Fibroblast of peridontal ligament (primary cell): ENCODE results near the gene EGR4.

Source experiments
- DNase-seq: peaks from one replicate; pipeline ENCODE4 v3.0.0-alpha.2; 2010; ENCODE audit errors: extremely low read depth

EGR4 gene

DNA sequence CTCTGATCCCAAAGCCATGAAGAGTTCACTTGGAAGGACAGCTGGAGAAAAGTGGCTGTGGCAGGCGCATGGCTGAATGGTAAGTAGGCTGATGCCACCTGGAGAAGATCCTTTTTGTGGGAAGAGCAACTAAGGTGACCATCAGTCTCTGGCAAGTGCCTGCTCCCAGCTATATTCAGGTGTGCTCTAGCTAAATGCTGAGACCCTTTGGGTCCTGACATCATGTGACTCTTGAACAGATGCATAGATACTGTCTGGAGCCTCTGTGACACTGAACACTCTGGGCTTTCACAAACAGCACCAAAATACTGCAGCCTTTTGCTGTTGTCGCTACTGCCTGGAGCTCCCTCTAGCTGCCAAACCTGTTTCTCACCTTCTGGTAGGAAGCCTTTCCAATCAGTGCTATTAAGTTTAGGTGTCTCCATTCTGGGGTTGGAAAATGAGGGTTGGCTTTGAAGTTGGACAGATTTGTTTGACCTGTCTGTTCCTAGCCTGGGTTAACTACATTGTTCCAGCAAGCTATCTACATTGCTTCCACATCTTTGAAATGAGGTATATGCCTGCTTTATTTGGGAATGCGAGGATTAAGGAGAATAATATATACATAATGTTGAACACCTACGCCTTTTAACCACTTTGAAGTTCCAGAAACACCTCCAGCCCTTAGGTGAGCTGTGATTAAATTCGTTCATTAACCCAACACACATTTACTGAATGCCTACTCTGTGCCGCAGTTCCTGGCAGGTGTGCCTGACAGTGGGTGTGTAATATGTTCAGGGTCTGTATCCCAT lies 3.1 kb downstream of the EGR4 start:
- DNase-seq, result peak; percentile 13

DNA sequence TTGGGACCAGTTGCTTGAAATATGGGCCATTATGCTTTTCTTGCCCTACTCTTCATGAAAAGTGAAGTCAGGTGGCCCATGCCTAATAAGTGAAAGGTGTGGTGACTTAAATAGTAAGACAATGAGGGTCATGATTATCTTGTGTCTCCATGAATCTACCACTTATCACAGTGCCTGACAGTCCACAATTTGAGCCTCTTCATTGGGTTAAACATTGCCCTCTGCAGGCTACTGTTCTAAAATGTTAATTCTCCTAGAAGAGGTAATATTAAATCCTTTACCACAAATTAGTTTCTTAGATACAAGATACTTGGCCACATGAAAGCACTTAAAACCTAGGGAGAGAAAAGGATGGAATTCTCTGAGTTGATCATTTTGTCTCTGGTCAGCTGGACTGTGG lies 4.0 kb downstream of the EGR4 start:
- no peak for DNase-seq

DNA sequence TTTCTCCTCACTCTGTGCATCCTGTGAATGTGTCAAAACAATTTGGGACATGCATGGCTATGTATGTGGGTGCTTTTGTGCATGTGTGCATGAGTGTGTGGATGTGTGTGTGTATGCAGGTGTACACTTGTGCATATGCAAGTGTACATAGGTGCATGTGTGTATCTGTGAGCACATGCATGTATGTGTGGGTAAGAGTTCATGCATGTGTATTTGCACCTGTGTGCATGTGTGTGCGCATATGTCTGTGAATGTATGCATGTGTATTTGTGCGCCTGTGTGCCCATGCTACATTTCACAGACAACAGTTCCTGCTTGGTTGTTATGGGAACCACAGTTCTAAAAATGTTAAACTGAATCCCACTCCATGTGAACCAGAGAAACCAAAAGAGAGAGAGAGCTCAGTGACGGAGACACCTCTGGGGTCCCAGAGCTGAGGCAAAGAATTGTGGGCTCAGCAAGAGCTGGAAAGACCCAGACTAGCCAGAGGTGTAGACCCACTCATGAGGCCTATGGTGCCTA lies 7.2 kb downstream of the EGR4 start:
- no peak for DNase-seq

DNA sequence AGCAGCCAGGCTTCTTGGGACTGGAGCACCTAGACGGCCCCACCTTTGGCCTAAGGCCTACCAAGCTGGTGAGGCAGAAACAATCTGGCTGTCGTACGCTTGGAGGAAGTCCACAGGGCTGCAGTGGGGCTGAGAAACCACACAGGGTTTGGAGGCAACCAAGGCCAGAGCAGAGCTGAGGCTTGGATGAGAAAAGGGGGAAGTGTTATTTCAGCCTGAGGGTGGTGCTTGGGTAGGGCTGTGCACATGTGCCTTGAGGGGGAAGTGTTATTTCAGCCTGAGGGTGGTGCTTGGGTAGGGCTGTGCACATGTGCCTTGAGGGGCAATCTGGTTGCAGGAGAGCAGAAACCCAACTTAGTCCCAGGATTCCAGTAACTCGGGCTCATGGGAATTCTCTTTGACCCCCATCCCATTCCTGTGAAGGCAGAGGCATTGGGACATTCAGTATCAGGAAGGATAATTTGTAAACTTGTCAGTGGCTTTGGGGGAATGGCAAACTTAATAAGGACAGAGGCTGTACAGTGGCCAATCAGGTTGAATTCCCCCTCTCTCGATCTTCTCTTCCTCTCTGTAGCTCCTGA lies 8.1 kb downstream of the EGR4 start:
- no peak for DNase-seq

DNA sequence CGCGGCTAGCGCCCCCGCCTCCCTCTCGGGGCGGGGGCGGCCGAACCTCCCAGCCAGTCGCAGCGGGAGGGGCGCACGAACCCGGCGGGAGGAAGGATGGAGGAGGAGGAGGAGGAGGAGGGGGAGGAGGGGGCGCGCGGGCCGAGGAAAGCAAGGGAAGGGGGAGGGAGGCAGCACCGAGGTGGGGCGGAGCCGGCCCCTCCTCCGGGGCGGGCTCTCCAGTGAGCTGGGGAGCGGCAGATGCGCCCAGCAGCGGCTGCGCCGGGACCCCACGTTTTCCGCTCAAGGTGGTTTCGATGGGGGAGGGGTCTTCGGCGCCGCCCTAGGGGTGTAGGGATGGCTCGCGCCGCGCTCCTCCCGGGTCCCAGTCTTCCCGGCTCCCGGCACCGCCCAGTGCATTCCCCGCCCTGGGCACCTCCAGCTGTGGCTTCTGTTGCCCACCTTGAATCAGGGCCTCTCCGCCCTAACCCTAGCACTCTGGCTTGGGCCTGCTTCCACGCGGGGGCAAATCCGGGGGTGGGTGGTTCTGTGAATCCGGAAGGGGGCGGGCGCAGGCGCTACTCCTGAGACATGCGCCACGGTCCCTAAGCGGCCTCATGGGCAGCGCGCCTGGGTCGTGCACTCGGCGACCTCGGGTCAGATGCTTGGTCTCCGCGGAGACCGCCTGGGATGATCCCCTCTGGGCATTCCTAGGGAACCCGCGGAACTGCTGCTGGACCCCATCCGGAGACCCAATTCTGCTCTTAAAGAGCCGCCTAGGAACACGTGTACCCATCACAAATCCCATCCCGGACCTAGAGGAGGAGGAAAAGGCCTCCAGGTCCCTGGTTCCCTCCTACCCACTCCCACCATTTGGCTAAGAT lies 8.8 kb downstream of the EGR4 start, which contains the start of gene FBXO41:
FBXO41 (minus strand) TSS at position 183 of the 863 bp plus-strand sequence. CDS start 14,848 bp downstream, outside the sequence.
- no peak for DNase-seq

DNA sequence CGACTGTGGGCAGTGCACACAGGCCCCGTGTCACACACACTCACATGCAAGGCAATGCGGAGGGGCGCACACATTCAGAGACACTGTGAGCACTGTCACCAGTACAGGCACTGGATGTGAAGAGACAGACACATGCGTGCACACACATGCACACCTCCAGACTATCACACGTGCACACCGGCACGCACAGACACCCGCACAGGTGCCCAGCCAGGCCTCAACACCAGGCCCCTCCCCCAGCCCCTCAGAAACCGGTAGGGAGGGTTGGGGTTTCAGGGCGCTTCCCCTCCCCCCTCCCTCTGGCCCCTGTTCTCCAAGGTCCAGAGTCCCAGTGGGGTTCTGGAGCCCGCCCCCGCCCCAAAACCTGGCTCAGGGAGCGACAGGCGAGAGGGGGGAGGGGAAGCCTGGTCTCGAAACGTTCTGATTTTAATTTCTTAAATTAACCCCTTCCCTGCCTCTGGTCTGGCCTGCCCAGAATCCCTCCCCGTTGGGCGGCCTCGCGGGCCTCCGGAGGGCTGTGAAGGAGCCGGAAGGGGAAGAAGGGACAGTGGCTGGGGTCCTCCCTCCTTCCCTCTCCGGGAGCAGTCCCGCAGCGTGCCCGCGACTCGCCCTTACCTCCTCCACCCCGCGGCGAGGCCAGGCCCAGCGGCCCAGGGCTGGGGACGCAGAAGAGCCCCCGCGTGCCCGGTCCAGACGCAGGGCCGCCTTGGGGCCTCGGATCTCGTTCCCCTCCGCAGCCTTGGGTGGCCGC lies 9.6 kb downstream of the EGR4 start:
- no peak for DNase-seq

DNA sequence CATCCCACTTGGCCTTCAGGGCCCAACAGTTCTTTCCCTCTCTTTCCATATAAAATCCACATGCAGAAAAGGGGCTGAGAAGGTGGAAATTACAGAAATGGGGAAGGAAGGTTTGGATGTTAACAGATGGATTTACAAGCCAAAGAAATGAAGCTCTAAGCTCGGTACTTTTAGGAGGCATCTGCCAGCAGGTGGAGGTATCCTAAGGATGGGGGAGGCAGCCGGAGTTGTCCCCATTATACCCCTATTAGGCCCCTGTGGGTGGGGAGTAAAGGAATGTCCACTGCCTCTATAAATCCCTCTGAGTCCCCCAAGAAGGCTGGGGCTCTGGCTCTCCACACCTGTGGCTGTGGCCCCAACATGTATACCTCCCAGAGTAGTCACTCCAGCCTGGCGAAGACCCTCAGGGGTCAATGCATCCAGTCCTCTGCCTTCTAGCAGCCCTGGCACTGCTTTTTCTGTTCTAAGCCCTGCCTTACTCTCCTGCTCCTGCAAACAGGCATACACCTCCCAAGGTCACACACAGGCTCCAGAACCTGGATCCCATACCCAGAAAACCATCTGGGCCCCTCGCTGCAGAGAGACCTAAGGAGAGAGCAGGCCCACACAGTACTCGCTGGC lies 10.3 kb downstream of the EGR4 start:
- DNase-seq, result no peak

DNA sequence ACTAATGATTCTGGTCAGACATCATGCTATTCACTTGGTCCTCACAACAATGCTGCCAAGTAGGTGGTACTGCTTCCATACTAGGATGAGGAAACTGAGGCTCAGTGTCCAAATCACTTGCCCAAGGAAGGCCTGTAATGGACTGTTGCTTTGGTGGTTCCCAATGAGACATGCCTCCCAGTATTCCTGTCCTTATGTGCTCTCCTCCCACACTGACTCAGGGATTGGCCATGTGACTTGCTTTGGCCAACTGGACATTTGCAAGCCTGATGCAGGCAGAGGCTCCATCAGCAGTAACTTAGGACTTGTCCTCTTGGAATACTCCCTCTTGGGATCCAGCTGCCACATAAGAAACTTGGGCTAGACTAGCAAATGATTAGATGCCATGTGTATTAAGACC lies 12.1 kb downstream of the EGR4 start:
- DNase-seq, result no peak

DNA sequence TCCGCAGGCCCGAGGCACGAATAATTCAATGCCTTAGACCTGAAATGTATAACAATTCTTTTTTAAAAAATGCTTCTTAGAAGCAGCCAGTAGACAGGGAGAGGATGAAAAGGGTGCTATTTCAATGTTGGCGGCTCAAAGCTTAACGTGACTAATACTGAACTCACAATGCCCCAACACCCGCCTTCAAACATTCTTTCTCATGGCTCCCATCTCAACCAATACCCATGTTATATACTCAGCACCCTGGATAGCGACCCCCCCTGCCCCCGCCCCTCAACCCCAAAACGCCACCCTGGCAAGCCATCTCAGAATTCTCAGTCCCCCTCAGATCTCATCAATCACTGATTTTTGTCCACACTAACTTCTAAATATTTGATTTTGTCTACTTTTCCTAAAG lies 13.5 kb downstream of the EGR4 start:
- DNase-seq, result no peak

DNA sequence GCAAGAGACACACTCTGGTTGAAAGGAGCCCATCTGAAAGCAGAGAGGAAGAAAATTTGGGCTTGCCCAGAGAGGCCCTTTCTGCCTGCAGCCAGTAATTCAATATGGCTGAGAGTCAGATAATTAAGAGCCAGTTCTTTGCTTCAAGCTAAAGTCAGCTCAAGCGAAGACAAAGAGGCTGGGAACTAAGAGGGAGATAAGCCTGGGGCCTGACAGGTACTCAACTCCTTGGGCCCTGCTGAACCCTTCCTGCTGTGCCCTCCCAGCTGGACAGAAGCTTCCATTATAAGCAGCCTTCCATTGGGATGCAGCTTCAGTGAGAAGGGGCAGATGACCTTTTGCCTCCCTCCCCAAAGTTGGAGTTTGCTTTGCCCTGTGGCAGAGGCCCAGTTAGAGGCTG lies 21.1 kb downstream of the EGR4 start:
- DNase-seq, result no peak

DNA sequence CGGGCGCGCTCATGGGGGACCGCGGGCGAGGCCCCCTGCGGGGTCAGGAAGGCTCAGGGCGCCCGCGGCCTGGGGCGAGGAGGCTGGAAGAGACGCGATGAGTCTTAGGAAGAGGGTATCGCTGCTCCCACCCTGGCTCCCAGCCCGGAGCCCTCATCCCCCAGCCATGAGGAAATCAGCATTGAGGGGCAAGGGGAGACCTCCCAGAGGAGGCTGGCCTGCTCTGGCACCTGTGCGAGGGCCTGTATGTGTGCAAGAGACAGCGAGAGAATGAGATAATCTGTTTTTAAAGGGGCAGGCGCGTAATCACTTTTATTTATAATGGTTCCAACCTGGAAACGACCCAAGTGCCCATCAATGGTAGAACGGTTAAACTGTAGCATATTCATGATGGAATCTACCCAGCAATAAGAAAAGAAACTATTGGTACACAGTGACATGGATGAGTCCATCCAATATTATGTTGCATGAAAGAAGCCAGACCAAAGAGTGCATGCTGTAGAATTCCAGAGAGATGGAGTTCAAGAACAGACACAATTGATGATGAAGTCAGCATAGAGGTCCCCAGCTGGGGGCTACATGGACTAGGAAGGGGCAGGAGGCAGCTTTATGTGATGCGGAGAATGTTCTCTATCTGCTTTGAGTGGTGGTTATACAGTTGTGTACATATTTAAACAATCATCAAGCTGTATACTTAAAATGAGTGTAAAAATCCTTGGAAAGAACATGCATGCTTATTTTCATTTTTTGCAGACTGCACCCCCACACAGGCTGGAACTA lies 23.5 kb downstream of the EGR4 start:
- DNase-seq, result no peak

DNA sequence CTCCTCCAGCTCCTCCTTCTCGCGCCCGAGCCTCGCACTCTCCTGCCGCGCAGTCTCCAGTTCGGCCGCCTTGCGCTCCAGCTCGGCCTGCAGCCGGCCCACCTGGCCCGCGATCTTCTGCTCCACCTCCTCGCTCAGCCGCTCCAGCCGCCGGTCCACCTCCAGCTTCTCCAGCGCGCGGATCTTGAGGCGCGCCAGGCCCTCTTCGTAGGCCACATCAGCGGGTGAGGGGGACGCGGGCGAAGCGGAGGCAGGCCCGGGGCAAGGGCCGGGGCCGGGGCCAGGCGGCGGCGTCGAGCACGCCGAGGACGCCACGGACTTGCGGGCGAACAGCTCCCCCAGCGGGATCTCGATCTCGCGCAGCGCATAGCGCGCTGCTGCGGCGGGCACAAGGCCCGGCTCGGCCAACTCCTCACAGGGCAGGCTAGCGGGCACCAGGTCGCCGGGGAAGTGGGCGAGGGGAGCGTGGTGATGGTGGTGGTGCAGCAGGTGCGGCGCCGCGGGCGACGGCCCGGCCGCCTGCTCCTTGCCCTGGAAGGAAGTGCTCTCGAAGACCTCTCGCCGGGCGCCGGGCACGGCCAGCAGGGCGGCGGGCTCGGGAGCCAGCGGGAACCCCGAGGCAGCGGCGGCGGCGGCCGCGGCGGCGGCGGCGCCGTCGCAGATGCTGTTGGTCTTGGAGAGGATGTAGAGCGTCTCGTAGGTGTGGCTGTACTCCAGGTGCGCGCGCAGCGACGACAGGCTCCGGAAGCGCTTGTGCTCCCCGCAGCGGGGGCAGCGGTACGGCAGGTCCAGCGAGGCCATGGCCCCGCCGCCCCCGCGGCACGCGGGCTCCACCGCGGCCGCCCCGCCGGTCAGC lies 24.3 kb downstream of the EGR4 start:
- DNase-seq, result no peak

DNA sequence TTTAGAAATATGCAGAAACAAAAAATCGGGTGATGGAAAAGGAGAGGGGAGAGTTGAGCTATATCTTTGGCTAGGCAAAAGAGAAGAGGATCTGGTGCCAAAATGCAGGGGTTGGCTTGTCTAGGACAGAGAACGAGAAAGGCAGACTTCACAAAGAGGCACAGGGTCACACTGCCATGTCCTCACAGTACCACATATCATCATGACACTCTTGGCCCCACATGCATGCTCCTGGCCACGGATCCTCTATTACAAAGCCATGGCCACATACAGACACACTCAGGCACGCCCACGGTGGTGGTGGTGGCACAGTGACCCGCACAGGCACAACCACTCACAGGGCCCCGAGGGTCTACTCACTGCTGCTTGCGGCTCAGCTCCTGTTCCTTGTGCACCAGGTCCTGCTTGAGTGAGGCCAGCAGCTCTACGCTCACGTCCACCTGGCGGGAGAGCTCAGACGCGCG lies 24.9 kb downstream of the EGR4 start:
- DNase-seq, result no peak

DNA sequence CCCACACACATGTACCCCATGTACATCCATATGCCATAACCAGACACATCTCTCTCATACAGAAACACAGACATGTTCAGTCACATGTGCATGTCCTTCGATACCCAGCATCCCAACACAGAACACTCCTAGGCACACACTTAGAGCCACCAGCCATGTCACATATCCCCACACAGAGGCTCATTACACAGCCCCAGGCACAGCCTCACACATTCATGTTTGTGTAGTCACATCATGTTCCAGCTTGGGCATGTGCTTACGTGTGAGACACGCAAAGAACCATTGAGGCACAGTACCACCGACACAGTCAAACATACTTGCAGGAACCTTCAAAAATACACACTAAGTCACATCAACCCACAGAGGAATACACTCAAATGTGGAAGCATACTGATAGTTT lies 26.3 kb downstream of the EGR4 start:
- DNase-seq, result no peak

DNA sequence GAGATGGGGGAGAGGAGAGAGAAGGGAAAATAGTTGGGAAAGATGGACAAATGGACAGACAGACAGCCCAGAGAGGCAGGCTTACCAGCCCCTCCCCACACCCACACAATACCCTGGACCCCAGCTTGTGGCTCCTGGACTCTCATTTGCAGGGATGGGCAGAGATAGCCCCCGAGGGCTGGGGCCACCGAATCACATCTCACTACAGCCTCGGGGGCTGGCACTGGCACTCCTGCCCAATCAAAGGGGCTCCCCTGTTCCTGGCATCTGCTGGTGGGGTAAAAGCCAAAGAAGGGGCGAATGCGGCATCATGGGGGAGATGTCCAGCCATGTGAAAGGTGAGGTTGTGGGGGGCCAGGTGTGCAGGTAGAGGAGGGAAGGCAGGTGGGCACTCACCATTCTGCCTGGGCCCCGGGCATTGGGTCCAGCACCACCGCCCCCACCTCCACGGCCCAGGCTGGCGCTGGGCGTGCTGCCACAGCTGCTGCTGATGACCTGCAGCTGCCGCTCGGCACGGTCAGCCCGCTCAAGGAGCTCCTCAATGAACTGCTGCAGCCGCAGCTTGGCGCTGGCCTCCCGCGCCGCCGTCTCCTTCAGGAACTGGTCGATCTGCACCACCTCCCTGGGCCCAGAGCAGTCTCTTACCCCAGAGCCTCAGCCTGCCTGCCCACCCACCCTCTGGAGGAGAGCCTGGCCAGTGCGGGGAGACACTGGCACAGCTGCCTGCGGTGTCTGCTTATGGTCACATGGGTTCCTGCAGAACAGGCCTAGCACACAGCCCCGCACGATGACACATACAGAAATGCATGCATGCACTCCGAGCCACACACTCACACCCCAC lies 27.1 kb downstream of the EGR4 start:
- no peak for DNase-seq

DNA sequence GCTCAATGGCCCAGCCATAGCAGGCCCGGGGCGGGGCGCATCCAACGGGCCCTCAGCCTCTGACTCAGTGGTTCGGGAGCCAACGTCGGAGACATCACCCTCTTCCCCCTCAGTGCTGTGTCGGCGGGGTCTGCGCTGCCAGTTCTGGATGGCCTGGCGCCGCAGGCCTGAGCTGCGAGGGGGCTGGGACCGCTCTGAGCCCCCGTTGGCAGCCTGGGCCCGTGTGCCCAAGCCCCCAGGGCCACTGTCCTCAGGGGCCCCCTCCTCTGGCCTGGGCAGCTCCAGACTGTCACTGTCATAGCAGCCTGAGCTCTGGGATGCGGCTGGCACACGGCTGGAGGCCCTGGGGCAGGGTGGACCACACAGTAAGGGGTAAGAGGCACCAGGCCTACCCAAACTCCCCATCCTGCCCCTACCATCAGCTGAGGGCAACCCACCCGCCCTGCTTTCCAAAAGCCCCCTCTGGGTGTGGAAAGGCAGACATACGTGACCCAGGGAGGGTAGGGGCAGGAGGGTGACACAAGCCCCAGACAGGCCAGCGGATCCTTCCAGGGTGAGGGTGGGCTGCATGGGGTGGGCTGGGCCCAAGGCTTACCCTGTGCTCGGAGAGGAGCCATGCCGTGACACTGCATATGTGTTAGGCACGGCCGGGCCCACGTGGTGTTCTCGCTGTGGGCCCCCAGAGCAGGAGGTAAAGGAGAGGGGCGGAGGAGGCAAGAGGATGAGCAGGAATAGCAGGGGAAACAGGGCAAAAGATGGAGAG lies 27.9 kb downstream of the EGR4 start:
- no peak for DNase-seq

DNA sequence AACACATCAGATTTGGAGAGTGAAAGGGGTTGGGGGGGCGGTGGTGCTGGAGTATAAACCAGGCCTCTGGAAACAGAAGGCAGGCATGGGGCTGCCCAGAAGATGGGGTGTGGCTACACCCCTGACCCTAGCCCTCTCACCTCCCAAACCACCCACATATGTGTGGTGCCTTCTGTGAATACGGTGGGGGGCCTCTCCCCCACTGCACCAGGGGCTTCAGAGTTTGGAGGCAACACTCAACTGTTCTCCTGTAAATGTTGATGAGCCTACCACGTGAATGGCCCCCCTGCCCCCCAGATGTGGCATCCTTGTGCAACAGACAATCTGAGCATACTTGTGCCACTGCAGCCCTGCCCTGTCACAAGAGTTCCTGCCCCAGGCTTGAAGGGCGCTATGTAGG lies 28.6 kb downstream of the EGR4 start:
- no peak for DNase-seq

DNA sequence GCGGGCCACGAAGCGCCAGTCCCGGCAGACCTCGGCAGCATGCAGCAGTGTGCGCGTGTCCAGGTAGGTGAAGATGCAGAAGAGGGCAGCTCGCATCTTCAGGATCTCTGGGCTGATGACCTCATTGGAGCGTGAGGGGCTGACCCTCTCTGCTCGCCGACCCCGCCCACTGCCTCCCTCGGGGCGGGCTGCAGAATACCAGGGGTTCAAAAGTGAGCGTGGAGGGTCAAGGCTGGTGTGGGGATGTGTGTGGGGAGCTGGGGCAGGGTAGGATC lies 29.1 kb downstream of the EGR4 start:
- no peak for DNase-seq
